Effector CD4-positive, alpha-beta T cell (primary cell): ENCODE measurements around the gene GAS6.
"Not testable (repeated sequence)": the region's sequence is repeated elsewhere in the genome, so short reads cannot be mapped to it uniquely, and the experiment has no call there.

Experiments used
- DNase-seq: peaks from one replicate; pipeline ENCODE4 v3.0.0-alpha.2; 2020

GAS6 gene

GRCh38 chr13:113886561-113887112 is 22.8 kb upstream of the GAS6 start:
- DNase-seq, result no peak

GRCh38 chr13:113884821-113885220 is 20.9 kb upstream of the GAS6 start:
- no peak for DNase-seq

- DNase-seq, result no peak
Measured at GRCh38 chr13:113883921-113884804, 20.3 kb upstream of the GAS6 start.

- DNase-seq, result no peak
Measured at GRCh38 chr13:113883314-113883811, 19.5 kb upstream of the GAS6 start.

GRCh38 chr13:113882716-113883115 is 18.8 kb upstream of the GAS6 start:
- no peak for DNase-seq

- no peak for DNase-seq
Measured at GRCh38 chr13:113882267-113882630, 18.4 kb upstream of the GAS6 start.

- no peak for DNase-seq
Measured at GRCh38 chr13:113881614-113882266, 17.9 kb upstream of the GAS6 start.

- no peak for DNase-seq
Measured at GRCh38 chr13:113880651-113881611, 17.1 kb upstream of the GAS6 start.

GRCh38 chr13:113879494-113880360 is 15.9 kb upstream of the GAS6 start:
- no peak for DNase-seq

- DNase-seq, result no peak
Measured at GRCh38 chr13:113879017-113879416, 15.1 kb upstream of the GAS6 start.

- DNase-seq, result no peak
Measured at GRCh38 chr13:113877149-113877990, 13.5 kb upstream of the GAS6 start.

GRCh38 chr13:113876346-113877148 is 12.7 kb upstream of the GAS6 start:
- DNase-seq, result peak; percentile 29

- DNase-seq, result no peak
Measured at GRCh38 chr13:113875837-113876281, 12.0 kb upstream of the GAS6 start.

- DNase-seq, result no peak
Measured at GRCh38 chr13:113875429-113875815, 11.5 kb upstream of the GAS6 start.

- no peak for DNase-seq
Measured at GRCh38 chr13:113874579-113875428, 10.9 kb upstream of the GAS6 start.

GRCh38 chr13:113874177-113874576 is 10.3 kb upstream of the GAS6 start:
- no peak for DNase-seq

GRCh38 chr13:113869263-113869662 is 5.4 kb upstream of the GAS6 start:
- no peak for DNase-seq

- not testable (repeated sequence) for DNase-seq
Measured at GRCh38 chr13:113867913-113868312, 4.0 kb upstream of the GAS6 start.

GRCh38 chr13:113865427-113865826 is 1.6 kb upstream of the GAS6 start:
- no peak for DNase-seq
